ENCODE results near the gene GSTT2B. TPM values are rescaled to one million over a fixed set of nuclear protein-coding genes. Genes with fewer than 3 reads are reported as not detected.
A peak's percentile ranks its signal among the peaks of the same experiment; 100 is the strongest.
"Not testable (repeated sequence)": the region's sequence is repeated elsewhere in the genome, so short reads cannot be mapped to it uniquely, and the experiment has no call there.

GSTT2B gene
- total RNA-seq: 1 to 10 TPM; 1.1 to 4.5 (median 2.0) TPM
- long read RNA-seq, donor 1, partial matches to known transcripts: 1 of 2 reads
- long read RNA-seq, donor 1, other reads (novel, unspliced or antisense): 1 of 2 reads
- long read RNA-seq, donor 2, partial matches to known transcripts: 0 of 1 reads
- long read RNA-seq, donor 2, other reads (novel, unspliced or antisense): 1 of 1 reads

- intact Hi-C loops (cut with DNase I, micrococcal nuclease); H3K36me3 ChIP-seq (ENCODE audit: low read depth); H3K4me1 ChIP-seq (ENCODE audit: low read depth); DNase-seq; H3K4me3 ChIP-seq; H3K9me3 ChIP-seq: not testable (repeated sequence)
- peak; percentile 79 for ATAC-seq
Observed at GRCh38 chr22:23961084-23961771, at the start of gene GSTT2B. TSS of gene GSTT2B (minus strand) at chr22:23961195. CDS start at chr22:23961131, 64 bp downstream.

- TF ChIP-seq, protein P1, sequence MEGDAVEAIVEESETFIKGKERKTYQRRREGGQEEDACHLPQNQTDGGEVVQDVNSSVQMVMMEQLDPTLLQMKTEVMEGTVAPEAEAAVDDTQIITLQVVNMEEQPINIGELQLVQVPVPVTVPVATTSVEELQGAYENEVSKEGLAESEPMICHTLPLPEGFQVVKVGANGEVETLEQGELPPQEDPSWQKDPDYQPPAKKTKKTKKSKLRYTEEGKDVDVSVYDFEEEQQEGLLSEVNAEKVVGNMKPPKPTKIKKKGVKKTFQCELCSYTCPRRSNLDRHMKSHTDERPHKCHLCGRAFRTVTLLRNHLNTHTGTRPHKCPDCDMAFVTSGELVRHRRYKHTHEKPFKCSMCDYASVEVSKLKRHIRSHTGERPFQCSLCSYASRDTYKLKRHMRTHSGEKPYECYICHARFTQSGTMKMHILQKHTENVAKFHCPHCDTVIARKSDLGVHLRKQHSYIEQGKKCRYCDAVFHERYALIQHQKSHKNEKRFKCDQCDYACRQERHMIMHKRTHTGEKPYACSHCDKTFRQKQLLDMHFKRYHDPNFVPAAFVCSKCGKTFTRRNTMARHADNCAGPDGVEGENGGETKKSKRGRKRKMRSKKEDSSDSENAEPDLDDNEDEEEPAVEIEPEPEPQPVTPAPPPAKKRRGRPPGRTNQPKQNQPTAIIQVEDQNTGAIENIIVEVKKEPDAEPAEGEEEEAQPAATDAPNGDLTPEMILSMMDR (IDR thresholded peaks at IDR 0.05): no peak
- Histone ChIP-seq H3K36me3 (ENCODE audit: low read depth) (no peaks in the 10 kb centered on the region), H3K4me3 (no peak overlapping the region), H3K4me1 (ENCODE audit: low read depth) (peaks cover 7% of the 10 kb centered on the region), H3K9me3 (no peaks in the 10 kb centered on the region)
- no peak for DNase-seq
- no peak for ATAC-seq
- intact Hi-C loops (cut with DNase I, micrococcal nuclease): no loop called here
Observed at GRCh38 chr22:24010018-24010391, 49.0 kb upstream of the GSTT2B start.

DNA sequence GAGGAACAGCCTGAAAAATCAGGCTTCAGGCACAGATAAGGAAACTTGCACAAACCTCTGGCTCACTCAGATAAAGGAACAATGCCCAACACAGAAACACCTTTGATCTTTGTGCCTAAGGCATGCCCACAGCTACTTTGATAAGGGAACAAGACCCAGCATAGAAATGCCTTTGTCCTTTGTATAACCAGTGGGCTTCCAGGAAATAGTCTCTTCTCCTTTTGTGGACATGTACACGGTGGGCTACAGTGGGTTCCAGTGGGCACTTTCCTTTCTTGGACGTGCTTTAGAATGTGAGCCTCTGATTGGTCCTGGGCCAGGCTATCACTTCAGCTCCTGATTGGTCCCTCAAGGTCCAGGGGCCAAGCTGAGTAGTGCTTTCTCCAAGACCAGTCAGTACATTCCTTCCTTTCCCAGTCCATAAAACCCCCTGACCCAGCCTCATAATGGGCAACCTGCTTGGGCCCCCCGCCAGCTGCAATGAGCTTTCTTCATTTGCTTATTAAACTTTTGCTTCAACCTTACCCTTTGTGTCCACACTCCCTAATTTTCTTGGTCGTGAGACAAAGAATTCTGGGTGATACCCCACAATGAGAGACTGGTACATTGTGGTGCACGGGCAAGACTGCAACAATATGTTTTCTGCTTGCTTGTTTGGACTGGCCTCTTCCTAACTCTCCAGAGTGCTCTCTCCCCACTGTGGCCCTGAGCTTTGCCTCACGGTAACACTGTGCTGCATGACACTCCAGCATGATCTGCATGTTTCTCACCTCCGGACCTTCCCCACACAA lies 48.4 kb upstream of the GSTT2B start:
- H3K36me3 ChIP-seq (ENCODE audit: low read depth): no peaks in the 10 kb centered on the region
- DNase-seq: no peak
- ATAC-seq: no peak
- H3K9me3 ChIP-seq: no peaks in the 10 kb centered on the region
- H3K4me1 ChIP-seq (ENCODE audit: low read depth): peaks cover 7% of the 10 kb centered on the region
- TF ChIP-seq, protein P1 (IDR thresholded peaks at IDR 0.05): no peak
- intact Hi-C loops (cut with DNase I, micrococcal nuclease): no loop called here
- no peak overlapping the region for H3K4me3 ChIP-seq

DNA sequence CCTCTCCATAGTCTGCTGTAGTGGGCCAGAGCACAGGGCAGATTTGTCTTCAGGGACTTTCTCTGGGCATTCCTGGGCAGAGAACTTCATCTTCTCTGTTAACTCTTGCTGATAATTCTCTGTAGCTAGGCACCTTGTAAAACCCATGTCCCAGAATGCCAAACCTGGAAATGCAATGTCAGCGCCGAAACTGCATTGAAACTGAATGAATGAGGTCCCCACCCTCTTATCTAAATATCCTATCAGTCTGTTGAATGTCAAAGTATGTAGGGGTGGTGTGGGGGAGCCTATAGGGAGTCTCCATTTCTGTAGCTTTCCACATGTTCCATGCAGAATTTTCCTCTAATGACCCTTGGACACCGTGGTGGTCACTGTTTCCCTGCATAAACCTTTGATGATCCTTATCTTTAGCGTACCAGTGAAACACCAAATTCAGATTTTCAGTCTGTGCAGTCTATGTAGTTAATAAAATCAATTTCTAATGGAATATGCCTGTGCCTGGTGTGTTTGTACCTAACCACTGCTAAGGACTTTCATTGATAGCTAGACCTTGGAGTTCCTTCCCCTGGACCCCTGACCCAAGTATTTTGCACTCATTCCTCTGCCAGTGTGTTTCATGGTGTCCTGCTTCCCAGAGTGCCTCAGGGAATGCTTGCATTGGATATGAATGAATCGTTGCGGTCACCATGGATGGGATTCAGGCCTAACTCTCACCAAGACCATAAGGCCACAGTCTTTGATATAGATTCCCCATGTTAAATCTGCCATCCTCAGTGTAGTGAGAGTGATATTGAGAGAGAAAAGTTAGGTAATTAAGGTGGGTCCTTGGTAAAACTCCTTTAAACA lies 47.6 kb upstream of the GSTT2B start:
- TF ChIP-seq, protein P1 (IDR thresholded peaks at IDR 0.05): no peak
- no peaks in the 10 kb centered on the region for H3K36me3 ChIP-seq (ENCODE audit: low read depth)
- intact Hi-C loops (cut with DNase I, micrococcal nuclease): no loop called here

DNA sequence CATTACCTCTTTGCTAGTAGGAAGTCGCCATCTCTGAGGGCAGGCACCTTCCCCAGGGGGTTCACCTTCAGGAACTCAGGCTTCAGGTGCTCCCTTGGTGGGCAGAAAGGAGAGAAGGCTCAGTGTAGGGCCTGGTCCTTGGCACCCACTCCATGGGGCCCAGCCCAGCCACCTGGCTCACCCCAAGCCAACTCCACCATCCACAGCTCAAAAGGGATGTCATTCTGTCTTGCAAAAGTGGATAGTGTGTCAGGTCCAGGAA lies 47.0 kb upstream of the GSTT2B start:
- intact Hi-C loops (cut with DNase I, micrococcal nuclease): no loop called here
- DNase-seq: no peak
- TF ChIP-seq, protein P1 (IDR thresholded peaks at IDR 0.05): no peak

More for the DNA sequence above, 47.6 kb upstream of the GSTT2B start:
- DNase-seq (no peak), ATAC-seq (no peak)
- no peaks in the 10 kb centered on the region for H3K9me3 ChIP-seq
- H3K4me1 ChIP-seq (ENCODE audit: low read depth): peaks cover 7% of the 10 kb centered on the region
- H3K4me3 ChIP-seq: no peak overlapping the region

More for the DNA sequence above, 47.0 kb upstream of the GSTT2B start:
- Histone ChIP-seq H3K9me3 (no peaks in the 10 kb centered on the region), H3K36me3 (ENCODE audit: low read depth) (no peaks in the 10 kb centered on the region), H3K4me1 (ENCODE audit: low read depth) (peaks cover 7% of the 10 kb centered on the region), H3K4me3 (no peak overlapping the region)
- no peak for ATAC-seq

Data from mucosa of descending colon (tissue), 3 donors.